Activated CD4-positive, alpha-beta T cell treated with anti-CD3 and anti-CD28 coated beads, Interleukin-2, amount 10 ng/mL, durations not matched to agents 24 days and 14 days (primary cell): ENCODE results near the gene PARK7. TPM values are rescaled to one million over a fixed set of nuclear protein-coding genes. Genes with fewer than 3 reads are reported as not detected.

Experiments
- DNase-seq: peaks from one replicate; pipeline ENCODE4 v3.0.0; 2022
- H3K27ac Mint-ChIP-seq: one replicate; pipeline ENCODE4 v1.8.0; 2022; ENCODE audit warnings: mild to moderate bottlenecking, mixed read lengths
- H3K27me3 Mint-ChIP-seq: one replicate; pipeline ENCODE4 v1.8.0; 2022; ENCODE audit warnings: mixed read lengths
- H3K36me3 Mint-ChIP-seq: one replicate; pipeline ENCODE4 v1.8.0; 2022; ENCODE audit warnings: low read depth, mild to moderate bottlenecking, mixed read lengths
- H3K4me1 Mint-ChIP-seq: one replicate; pipeline ENCODE4 v1.8.0; 2021; ENCODE audit warnings: mixed read lengths
- H3K4me3 Mint-ChIP-seq: one replicate; pipeline ENCODE4 v1.8.0; 2022; ENCODE audit warnings: mild to moderate bottlenecking, moderate library complexity, mixed read lengths
- H3K9me3 Mint-ChIP-seq: one replicate; pipeline ENCODE4 v1.8.0; 2021; ENCODE audit warnings: mixed read lengths
- intact Hi-C: fragments of 100-400 bp; cut with micrococcal nuclease; formaldehyde crosslinking; loops from one replicate; pipeline ENCODE4 v1.15.1; 2023
- total RNA-seq: library from RNA; stranded (reverse); gene quantifications from 2 replicates; pipeline ENCODE4 v1.2.3, GENCODE V29; 2022

PARK7 gene
- total RNA-seq, 1 donor from 2014 or later = 409 TPM

DNA sequence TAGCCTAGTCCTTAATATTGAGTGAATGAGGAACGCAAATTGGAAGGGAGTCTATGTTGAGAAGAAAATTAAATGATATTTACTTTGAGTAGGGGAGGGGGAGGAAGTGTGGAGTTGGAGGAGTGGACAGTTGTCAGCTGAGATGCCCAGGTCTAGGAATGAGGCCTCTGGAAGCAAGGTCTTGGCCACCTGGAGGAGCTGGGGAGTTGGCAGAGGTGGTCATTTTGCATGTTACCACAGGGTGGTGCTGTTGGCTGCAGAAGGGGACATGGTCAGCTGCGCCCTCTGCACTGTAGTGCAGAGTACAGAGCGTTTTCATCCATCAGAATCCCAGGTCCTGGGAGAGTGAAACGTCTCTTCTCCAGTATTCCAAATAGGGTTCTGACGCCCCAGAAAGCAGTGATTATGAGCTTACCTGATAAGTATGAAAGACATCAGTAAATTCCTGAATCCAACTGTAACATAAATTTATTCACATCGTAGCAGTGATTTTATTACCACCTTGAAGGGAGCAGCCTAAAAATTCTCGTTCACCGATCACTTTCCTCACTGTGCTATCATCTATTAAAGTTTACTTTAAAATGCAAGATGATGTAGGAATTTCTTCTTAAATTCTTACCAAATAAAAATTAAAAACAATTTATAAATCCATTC is 13.8 kb downstream of the PARK7 start:
- no peaks in the 10 kb centered on the region for H3K9me3 Mint-ChIP-seq
- no peak overlapping the region for H3K4me3 Mint-ChIP-seq
- H3K27ac Mint-ChIP-seq = no peak overlapping the region
- H3K36me3 Mint-ChIP-seq = peaks cover 62% of the 10 kb centered on the region
- intact Hi-C loops = no loop called here
- peaks cover 2% of the 10 kb centered on the region for H3K4me1 Mint-ChIP-seq
- DNase-seq = peak; percentile 75
- no peaks in the 10 kb centered on the region for H3K27me3 Mint-ChIP-seq

DNA sequence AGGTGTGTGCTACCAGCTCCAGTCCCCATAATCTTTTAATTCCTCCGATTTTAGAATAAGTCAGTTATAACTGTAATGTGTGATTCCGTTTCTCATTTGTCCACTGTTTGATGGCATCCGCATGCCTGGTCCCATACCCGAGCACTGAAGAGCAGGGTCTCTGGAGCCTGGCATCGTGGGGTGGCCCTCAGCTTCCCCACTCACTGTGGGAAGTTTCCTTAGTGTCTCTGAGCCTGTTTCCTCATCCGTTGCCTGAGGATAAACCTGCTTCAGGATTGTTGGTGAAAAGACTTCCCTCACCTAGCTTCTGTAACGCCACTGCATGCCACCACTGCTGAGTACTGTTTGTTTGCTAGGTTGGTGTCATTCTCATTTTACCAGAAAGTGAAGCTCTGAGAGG is 19.5 kb downstream of the PARK7 start:
- H3K4me3 Mint-ChIP-seq = no peak overlapping the region
- peaks cover 7% of the 10 kb centered on the region for H3K4me1 Mint-ChIP-seq
- no peaks in the 10 kb centered on the region for H3K27me3 Mint-ChIP-seq
- DNase-seq = no peak
- H3K27ac Mint-ChIP-seq = no peak overlapping the region
- H3K36me3 Mint-ChIP-seq = peaks cover 61% of the 10 kb centered on the region
- intact Hi-C loops = no loop called here
- H3K9me3 Mint-ChIP-seq = no peaks in the 10 kb centered on the region

DNA sequence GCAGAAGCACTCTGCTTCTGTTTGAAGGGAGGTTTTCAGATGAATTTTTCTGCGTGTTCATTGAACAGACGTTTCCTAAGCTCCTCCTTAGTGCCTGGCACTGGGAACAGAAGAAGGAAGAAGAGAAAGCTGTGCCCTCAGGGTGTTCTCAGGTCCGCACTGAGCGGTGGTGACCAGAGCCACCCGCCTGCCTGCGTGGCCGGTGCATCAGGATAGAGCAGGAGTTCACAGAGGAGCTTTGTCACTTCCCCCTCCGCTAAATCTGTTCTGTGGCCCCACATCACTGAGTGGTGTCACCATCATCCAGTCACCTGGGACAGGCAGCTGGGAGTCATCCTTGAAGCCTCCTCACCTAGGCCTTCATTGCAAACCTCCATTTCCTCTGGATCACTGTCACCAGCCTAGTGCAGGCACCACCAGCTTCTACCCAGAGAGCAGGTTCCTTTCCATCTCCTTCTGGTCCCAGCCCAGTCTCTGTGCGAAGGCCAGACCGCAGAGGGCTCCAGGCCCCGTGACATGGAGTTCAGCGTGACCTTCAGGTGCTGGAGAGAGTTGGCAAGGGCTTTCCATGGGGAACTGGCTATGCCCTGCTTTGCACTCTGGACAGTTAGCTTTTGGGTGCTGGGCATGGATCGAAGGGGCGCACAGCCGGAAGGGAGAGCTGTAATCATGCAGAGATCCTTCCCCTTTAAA is 21.7 kb downstream of the PARK7 start:
- no peak overlapping the region for H3K4me3 Mint-ChIP-seq
- no peak overlapping the region for H3K27ac Mint-ChIP-seq
- no peaks in the 10 kb centered on the region for H3K27me3 Mint-ChIP-seq
- intact Hi-C loops = loop anchor here (2.0 kb wide), 1 partner anchor 32 kb away; no protein-coding TSS in a partner anchor
- DNase-seq = no peak
- H3K4me1 Mint-ChIP-seq = peaks cover 9% of the 10 kb centered on the region
- H3K36me3 Mint-ChIP-seq = peaks cover 62% of the 10 kb centered on the region
- no peaks in the 10 kb centered on the region for H3K9me3 Mint-ChIP-seq

DNA sequence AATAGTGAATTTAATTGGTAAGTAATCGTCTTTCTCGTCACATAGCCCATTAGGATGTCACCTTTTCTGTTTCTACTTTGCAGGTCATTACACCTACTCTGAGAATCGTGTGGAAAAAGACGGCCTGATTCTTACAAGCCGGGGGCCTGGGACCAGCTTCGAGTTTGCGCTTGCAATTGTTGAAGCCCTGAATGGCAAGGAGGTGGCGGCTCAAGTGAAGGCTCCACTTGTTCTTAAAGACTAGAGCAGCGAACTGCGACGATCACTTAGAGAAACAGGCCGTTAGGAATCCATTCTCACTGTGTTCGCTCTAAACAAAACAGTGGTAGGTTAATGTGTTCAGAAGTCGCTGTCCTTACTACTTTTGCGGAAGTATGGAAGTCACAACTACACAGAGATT is 23.3 kb downstream of the PARK7 start:
- Mint-ChIP-seq H3K4me3 (no peak overlapping the region), H3K36me3 (peaks cover 56% of the 10 kb centered on the region), H3K4me1 (peaks cover 9% of the 10 kb centered on the region), H3K27ac (no peak overlapping the region), H3K27me3 (no peaks in the 10 kb centered on the region), H3K9me3 (no peaks in the 10 kb centered on the region)
- intact Hi-C loops = no loop called here
- no peak for DNase-seq

DNA sequence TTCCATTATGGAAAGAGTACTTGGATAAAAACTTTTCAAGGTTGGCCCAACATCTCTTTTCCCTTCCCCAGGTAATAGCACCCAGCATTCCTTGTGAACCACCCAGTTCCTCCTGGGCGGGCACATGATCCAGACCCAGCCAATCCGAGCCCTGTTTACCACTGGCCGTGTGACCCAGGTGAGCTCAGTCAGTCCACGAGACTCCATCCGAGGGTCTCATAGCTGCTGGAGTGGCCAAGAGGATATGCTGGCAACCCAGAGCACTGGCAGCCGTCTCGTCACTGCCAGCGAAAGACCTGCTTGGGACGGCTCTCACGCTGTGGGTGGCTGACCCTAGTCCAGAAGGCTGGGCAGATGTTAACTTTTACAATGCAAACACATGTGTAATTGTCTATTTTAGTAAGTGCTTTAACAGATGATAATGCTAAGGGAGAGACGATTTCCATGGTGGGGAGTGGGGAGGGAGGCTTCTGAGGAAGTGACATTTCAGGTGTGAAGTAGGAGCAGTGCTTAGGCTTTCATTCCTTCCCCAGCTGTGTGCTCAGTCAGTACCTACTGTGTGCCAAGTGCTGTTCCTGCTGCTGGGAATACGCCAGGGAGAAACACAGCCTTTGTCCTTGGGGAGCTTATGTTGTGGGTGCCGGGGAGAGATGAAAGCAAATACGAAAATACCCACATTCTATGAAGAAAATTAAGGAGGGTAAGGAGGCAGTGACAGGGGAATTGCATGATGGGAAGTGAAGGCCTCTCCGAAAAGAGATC is 24.5 kb downstream of the PARK7 start:
- peaks cover 54% of the 10 kb centered on the region for H3K36me3 Mint-ChIP-seq

DNA sequence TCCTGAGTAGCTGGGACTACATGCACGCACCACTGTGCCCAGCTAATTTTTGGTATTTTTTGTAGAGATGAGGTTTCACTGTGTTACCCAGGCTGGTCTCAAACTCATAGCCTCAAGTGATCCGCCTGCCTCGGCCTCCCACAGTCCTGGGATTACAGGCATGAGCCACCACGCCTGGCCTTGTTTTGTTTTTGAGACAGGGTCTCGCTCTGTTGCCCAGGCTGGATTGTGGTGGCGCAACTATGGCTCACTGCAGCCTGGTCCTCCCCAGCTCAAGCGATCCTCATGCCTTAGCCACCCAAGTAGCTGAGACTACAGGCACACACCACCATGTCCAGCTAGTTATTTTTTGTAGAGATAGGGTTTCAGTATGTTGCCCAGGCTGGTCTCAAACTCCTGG is 26.0 kb downstream of the PARK7 start:
- H3K36me3 Mint-ChIP-seq = peaks cover 49% of the 10 kb centered on the region
- no peak for DNase-seq
- H3K9me3 Mint-ChIP-seq = no peaks in the 10 kb centered on the region
- peaks cover 3% of the 10 kb centered on the region for H3K4me1 Mint-ChIP-seq
- no peak overlapping the region for H3K4me3 Mint-ChIP-seq
- intact Hi-C loops = no loop called here
- no peaks in the 10 kb centered on the region for H3K27me3 Mint-ChIP-seq
- H3K27ac Mint-ChIP-seq = no peak overlapping the region

More for the DNA sequence above, 24.5 kb downstream of the PARK7 start:
- Mint-ChIP-seq H3K4me1 (peaks cover 7% of the 10 kb centered on the region), H3K27me3 (no peaks in the 10 kb centered on the region), H3K4me3 (no peak overlapping the region), H3K27ac (no peak overlapping the region), H3K9me3 (no peaks in the 10 kb centered on the region)
- intact Hi-C loops = no loop called here
- no peak for DNase-seq

DNA sequence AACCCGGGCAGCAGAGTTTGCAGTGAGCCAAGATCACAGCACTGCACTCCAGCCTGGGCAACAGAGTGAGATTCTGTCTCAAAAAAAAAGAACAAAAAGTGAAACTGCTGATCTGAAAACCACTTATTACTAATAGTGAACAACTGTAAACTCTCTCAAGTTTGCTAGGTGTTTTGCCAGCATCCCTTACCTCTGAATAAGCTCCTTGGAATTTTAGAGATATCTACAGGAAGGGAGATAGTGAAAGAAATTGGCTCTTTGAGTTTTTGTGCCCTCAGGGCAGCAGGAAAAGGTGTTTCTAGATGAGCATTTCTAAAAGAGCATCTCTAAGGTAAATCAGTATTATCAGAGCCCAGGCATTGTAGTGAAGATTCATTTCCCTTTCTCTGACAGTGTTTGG is 27.1 kb downstream of the PARK7 start:
- H3K27ac Mint-ChIP-seq = no peak overlapping the region
- intact Hi-C loops = no loop called here
- no peaks in the 10 kb centered on the region for H3K9me3 Mint-ChIP-seq
- no peak overlapping the region for H3K4me3 Mint-ChIP-seq
- H3K27me3 Mint-ChIP-seq = no peaks in the 10 kb centered on the region
- H3K4me1 Mint-ChIP-seq = peaks cover 1% of the 10 kb centered on the region
- peaks cover 48% of the 10 kb centered on the region for H3K36me3 Mint-ChIP-seq
- DNase-seq = no peak

DNA sequence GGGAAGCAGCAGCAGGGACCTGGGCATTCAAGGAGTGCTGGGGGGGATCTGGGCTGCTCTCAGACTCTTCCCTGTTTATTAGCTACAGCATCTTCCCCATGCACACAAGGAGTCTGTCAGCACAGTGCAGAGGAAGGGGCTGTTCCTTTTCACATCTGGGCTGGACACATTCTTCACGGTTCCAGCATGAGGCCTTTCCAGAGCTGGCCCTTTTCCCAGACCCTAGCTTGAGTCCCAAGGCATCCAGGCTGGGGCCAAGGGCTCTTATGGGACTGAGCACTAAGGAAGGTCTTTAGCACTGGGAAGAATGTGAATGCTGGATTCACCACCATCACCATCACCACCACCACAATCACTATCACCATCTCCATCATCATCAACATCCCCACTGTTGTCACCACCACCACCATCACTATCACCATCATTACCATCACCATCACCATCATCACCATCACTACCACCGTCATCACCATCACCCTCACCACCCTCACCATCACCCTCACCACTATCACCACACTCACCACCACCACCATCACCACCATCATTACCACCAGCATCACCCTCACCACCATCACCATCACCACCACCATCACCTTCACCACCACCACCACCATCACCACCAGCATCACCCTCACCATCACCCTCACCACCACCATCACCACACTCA is 28.4 kb downstream of the PARK7 start:
- peaks cover 37% of the 10 kb centered on the region for H3K36me3 Mint-ChIP-seq
- H3K27ac Mint-ChIP-seq = no peak overlapping the region

DNA sequence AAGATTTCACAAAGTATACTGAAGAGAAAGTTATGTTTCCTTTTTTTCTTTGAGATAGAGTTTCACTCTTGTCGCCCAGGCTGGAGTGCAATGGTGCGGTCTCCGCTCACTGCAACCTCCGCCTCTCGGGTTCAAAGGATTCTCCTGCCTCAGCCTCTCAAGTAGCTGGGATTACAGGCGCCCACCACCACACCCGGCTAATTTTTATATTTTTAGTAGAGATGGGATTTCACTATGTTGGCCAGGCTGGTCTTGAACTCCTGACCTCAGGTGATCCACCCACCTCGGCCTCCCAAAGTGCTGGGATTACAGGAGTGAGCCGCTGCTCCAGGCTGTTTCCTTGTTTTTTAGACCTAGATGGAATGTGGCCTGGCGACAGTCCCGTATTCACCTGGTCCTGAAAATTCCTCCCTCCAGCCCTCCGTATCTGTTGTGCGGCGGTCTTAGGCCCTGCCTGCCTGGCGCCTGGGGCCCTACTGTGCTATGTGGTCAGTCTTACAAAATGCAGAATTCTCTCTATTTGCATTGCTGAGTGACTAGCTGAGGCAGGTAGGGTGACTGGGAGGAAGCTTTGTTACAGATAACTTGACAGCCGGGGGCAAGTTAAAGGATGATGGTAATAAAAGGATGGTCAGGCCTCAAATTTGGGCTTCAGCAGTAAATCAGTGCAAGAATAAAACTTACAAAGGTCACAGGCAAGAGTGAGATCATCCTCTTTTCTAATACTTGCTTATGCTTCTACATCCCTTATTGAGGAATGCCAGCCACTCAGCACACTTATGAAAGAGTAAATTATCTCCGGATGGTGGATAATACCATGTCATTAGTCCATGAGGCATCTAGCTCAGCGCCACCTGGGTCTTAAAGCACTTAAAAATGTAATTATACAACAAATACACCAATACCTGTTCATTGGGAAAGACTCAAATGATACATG is 30.3 kb downstream of the PARK7 start:
- no peaks in the 10 kb centered on the region for H3K9me3 Mint-ChIP-seq
- H3K4me1 Mint-ChIP-seq = no peaks in the 10 kb centered on the region
- intact Hi-C loops = no loop called here
- peaks cover 23% of the 10 kb centered on the region for H3K36me3 Mint-ChIP-seq
- H3K4me3 Mint-ChIP-seq = no peak overlapping the region
- no peak for DNase-seq
- no peak overlapping the region for H3K27ac Mint-ChIP-seq
- H3K27me3 Mint-ChIP-seq = no peaks in the 10 kb centered on the region

More for the DNA sequence above, 28.4 kb downstream of the PARK7 start:
- no peaks in the 10 kb centered on the region for H3K27me3 Mint-ChIP-seq
- DNase-seq = no peak
- intact Hi-C loops = no loop called here
- H3K9me3 Mint-ChIP-seq = no peaks in the 10 kb centered on the region
- peaks cover 1% of the 10 kb centered on the region for H3K4me1 Mint-ChIP-seq
- H3K4me3 Mint-ChIP-seq = no peak overlapping the region

DNA sequence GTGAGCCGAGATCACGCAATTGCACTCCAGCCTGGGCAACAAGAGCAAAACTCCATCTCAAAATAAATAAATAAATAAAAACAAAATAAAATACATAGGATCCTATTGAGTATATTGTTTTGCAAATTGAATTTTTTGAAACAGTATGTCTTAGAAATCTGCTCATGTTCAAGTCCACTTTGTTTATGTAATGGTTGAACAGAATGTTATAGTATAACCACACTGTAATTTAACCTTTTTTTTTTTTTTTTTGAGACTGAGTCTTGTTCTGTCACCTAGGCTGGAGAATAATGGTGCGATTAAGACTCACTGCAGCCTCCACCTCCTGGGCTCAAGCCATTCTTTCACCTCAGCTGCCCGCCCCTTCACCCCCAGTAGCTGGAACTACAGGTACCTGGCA is 31.4 kb downstream of the PARK7 start:
- peaks cover 21% of the 10 kb centered on the region for H3K36me3 Mint-ChIP-seq
- no peaks in the 10 kb centered on the region for H3K9me3 Mint-ChIP-seq
- H3K4me3 Mint-ChIP-seq = no peak overlapping the region
- intact Hi-C loops = no loop called here
- H3K27ac Mint-ChIP-seq = no peak overlapping the region
- H3K27me3 Mint-ChIP-seq = no peaks in the 10 kb centered on the region
- H3K4me1 Mint-ChIP-seq = no peaks in the 10 kb centered on the region
- DNase-seq = no peak

DNA sequence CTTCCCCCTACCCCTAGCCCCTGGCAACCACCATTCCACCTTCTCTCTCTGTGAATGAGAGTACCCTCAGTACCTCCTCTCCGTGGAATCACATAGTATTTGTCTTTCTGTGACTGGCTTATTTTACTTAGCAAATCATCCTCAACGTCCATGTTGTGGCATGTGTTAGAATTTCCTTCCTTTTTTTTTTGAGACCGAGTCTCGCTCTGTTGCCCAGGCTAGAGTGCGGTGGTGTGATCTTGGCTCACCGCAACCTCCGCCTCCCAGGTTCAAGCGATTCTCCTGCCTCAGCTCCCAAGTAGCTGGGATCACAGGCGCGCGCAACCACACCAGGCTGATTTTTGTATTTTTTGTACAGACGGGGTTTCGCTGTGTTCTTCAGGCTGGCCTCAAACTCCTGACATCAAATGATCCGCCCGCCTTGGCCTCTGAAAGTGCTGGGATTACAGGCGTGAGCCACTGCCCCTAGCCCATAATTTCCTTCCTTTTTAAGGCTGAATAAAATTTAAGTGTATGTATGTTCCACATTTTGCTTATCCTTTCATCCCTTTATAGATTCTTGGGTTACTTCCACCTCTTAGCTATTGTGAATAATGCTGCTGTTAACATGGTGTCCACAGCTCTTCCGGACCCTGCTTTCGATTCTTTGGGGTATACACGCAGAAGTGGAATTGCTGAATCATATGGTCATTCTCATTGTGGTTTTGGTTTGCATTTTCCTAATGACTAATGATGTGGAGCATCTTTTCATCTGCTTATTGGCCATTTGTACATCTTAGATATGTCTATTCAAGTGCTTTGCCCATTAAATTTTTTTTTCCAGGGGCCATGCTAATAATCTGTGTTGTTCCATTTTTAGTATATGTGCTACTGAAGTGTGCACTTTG is 32.3 kb downstream of the PARK7 start:
- intact Hi-C loops = no loop called here
- no peak for DNase-seq
- Mint-ChIP-seq H3K4me1 (no peaks in the 10 kb centered on the region), H3K27me3 (no peaks in the 10 kb centered on the region), H3K4me3 (no peak overlapping the region), H3K27ac (no peak overlapping the region), H3K36me3 (peaks cover 20% of the 10 kb centered on the region), H3K9me3 (no peaks in the 10 kb centered on the region)

DNA sequence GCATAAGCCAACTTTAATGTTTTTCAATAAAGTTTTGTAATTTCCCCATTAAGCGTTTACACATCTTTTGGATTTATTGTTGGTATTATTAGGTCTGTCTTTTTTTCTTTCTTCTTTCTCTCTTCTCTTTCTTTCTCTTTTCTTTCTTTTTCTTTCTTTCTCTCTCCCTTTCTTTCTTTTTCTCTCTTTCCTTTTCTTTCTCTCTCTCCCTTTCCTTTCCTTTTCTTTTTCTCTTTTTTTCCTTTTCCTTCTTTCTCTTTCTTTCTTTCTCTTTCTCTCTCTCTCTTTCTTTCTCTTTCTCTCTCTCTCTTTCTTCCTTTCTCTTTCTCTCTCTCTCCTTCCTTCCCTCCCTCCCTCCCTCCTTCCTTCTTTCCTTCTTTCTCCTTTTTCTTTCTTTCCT is 33.3 kb downstream of the PARK7 start:
- Mint-ChIP-seq H3K4me1 (no peaks in the 10 kb centered on the region), H3K36me3 (peaks cover 14% of the 10 kb centered on the region), H3K4me3 (no peak overlapping the region), H3K9me3 (no peaks in the 10 kb centered on the region), H3K27me3 (no peaks in the 10 kb centered on the region), H3K27ac (no peak overlapping the region)
- DNase-seq = no peak
- intact Hi-C loops = no loop called here
